GM12878 (cell line): Measurements from ENCODE around the gene PRRT1B. TPM values are rescaled to one million over a fixed set of nuclear protein-coding genes. Genes with fewer than 3 reads are reported as not detected.

Experiments used
- ATAC-seq: fragments of 200-7000 bp; cut with Tn5 transposase; 3 replicates; pipeline ENCODE4 v1.9.1; 2020; ENCODE audit warnings: mild to moderate bottlenecking, moderate library complexity
- BruUV-seq: library from RNA; stranded (reverse); fragments of 400-500 nt; replicated peaks from 2 replicates; lab custom pipeline; 2021; lab: Mats Ljungman, UMichigan
- CTCF ChIA-PET: fragments of 300-600 bp; sonication (Branson Sonifier 250); formaldehyde crosslinking; extraction: SDS; loops from one replicate; lab custom pipeline; 2021; ENCODE audit warnings: inconsistent platforms; lab: Yijun Ruan, JAX
- POLR2A ChIA-PET: fragments of 350-600 bp; formaldehyde crosslinking; extraction: SDS; loops from one replicate; lab custom pipeline; 2021; ENCODE audit warnings: inconsistent platforms; lab: Charles Lee
- RAD21 ChIA-PET: fragments of 300-600 bp; sonication (Branson Sonifier 250); formaldehyde crosslinking; loops from one replicate; lab custom pipeline; 2023; ENCODE audit warnings: antibody characterized with exemption; ENCODE audit not compliant: unreplicated experiment; lab: Charles Lee
- SMC1A ChIA-PET: fragments of 300-600 bp; sonication (Branson Sonifier 250); formaldehyde crosslinking; loops from one replicate; lab custom pipeline; 2023; ENCODE audit not compliant: unreplicated experiment, uncharacterized antibody; lab: Charles Lee
- DNase-seq: peaks from one replicate; pipeline ENCODE4 v3.0.0-alpha.2; 2011; ENCODE audit warnings: low read depth, low spot score
- FAIRE-seq: peaks from 3 replicates; lab custom pipeline; 2011; peaks lifted over from hg19 to GRCh38; lab: Jason Lieb, UNC
- H2AFZ ChIP-seq: 2 replicates; pipeline ENCODE4 v1.6.0; 2011; ENCODE audit warnings: low read depth, low read length, control low read depth; ENCODE audit not compliant: control insufficient read depth
- H3K27ac ChIP-seq: 2 replicates; pipeline ENCODE4 v1.5.1; 2011; ENCODE audit warnings: control low read depth; ENCODE audit not compliant: control insufficient read depth, insufficient read depth
- H3K27me3 ChIP-seq, 2 experiments: replicated peaks in 1 of 2; 2 replicates each; pipeline versions ENCODE4 v1.6.0 to v1.6.1; 2011; ENCODE audit warnings: low read length in 1 of 2; ENCODE audit not compliant: control insufficient read depth in 2 of 2, insufficient read depth in 2 of 2
- H3K36me3 ChIP-seq, 2 experiments: 2 replicates each; pipeline ENCODE4 v1.5.1; 2011; ENCODE audit warnings: low read length in 1 of 2; ENCODE audit not compliant: control insufficient read depth in 2 of 2, insufficient read depth in 2 of 2
- H3K4me1 ChIP-seq: 2 replicates; pipeline ENCODE4 v1.6.1; 2011; ENCODE audit warnings: mild to moderate bottlenecking, low read length, moderate library complexity, mixed read lengths; ENCODE audit not compliant: control insufficient read depth, insufficient read depth
- H3K4me2 ChIP-seq: 2 replicates; pipeline ENCODE4 v1.6.0; 2011; ENCODE audit warnings: control low read depth; ENCODE audit not compliant: control insufficient read depth, insufficient read depth
- H3K4me3 ChIP-seq: fragments of 200-600 bp; sonication (generic); 2 replicates; pipeline ENCODE4 v1.5.1; 2016
- H3K79me2 ChIP-seq: 2 replicates; pipeline ENCODE4 v1.6.0; 2011; ENCODE audit warnings: low read length; ENCODE audit not compliant: control insufficient read depth, insufficient read depth
- H3K9ac ChIP-seq: 2 replicates; pipeline ENCODE4 v1.8.0; 2011; ENCODE audit warnings: low read length, control low read depth, mixed read lengths; ENCODE audit not compliant: control insufficient read depth, insufficient read depth
- H3K9me3 ChIP-seq: replicated peaks from 3 replicates; pipeline ENCODE4 v1.5.1; 2011; ENCODE audit warnings: mild to moderate bottlenecking, low read length; ENCODE audit not compliant: control insufficient read depth, insufficient read depth
- H4K20me1 ChIP-seq: 2 replicates; pipeline ENCODE4 v1.6.0; 2011; ENCODE audit not compliant: control insufficient read depth, insufficient read depth
- BHLHE40 ChIP-seq, 2 experiments: fragments of 450-650 bp in 1 of 2; IDR thresholded peaks; 2 replicates each; pipeline ENCODE4 v1.6.1; 2011 to 2017; ENCODE audit warnings: low read depth in 2 of 2, borderline replicate concordance in 1 of 2, improper control_type of control experiment in 1 of 2, low read length in 1 of 2, mild to moderate bottlenecking in 1 of 2
- CBX5 ChIP-seq: sonication (generic); IDR thresholded peaks from 2 replicates; pipeline ENCODE4 v1.6.1; 2016; ENCODE audit warnings: low read depth, moderate library complexity, mild to moderate bottlenecking, inconsistent platforms
- CHD1 ChIP-seq: IDR thresholded peaks from 2 replicates; pipeline ENCODE4 v1.6.1; 2012; ENCODE audit warnings: low read depth, low read length, improper control_type of control experiment
- RAD21 ChIP-seq: IDR thresholded peaks from 2 replicates; pipeline ENCODE4 v1.6.1; 2011; ENCODE audit warnings: mild to moderate bottlenecking, low read depth, low read length, moderate library complexity; ENCODE audit not compliant: insufficient read depth
- TBL1XR1 ChIP-seq: IDR thresholded peaks from 2 replicates; pipeline ENCODE4 v1.6.1; 2012; ENCODE audit warnings: low read depth, low read length, improper control_type of control experiment
- ZNF687 ChIP-seq: fragments of 450-650 bp; IDR thresholded peaks from 2 replicates; pipeline ENCODE4 v1.6.1; 2017; ENCODE audit warnings: mild to moderate bottlenecking, moderate library complexity
- WGBS: methylation state at CpG from one replicate; pipeline ENCODE4 v1.1.6; 2016; ENCODE audit warnings: low lambda C conversion rate; ENCODE audit not compliant: insufficient replicate concordance, insufficient coverage; ENCODE audit errors: missing lambda C conversion rate; 5-methylcytosine and 5-hydroxymethylcytosine counted together
- in situ Hi-C: fragments of 300-500 bp; cut with MboI; formaldehyde crosslinking; loops from 9 replicates; pipeline ENCODE4 v1.14.3; 2018; ENCODE audit warnings: mixed read lengths
- intact Hi-C: fragments of 100-400 bp; cut with micrococcal nuclease; formaldehyde crosslinking; loops from one replicate; pipeline ENCODE4 v1.14.2; 2022; ENCODE audit not compliant: unreplicated experiment
- polyA plus RNA-seq, 11 experiments: library from polyadenylated mRNA; depleted of rRNA in 4 of 11; unstranded in 6 of 11; stranded (reverse) in 5 of 11; fragments of >200 nt; fragmentation: Nextera tagmentation in 4 of 11; fragmentation: Illumina TruSeq in 1 of 11; extraction: Ambion mirVana in 4 of 11; extraction: Trizol in 1 of 11; gene quantifications; 1 replicate in 1 of 11; 2 replicates in 10 of 11; pipeline versions ENCODE4 v1.2.1 to v1.2.3, GENCODE V29; 2011 to 2016; ENCODE audit warnings: inconsistent platforms in 2 of 11, missing spikeins in 2 of 11, low read depth in 1 of 11
- total RNA-seq, 4 experiments: library from RNA; depleted of rRNA in 3 of 4; stranded (reverse); fragments of >200 nt in 3 of 4; fragmentation: Illumina TruSeq in 1 of 4; extraction: Trizol in 1 of 4; gene quantifications; 2 replicates each; pipeline versions ENCODE4 v1.2.1 to v1.2.3, GENCODE V29; 2013 to 2021
- TF ChIP-seq, protein P1 (sequence below): IDR thresholded peaks from 2 replicates; pipeline ENCODE4 v1.6.1; 2011; ENCODE audit warnings: low read depth, mild to moderate bottlenecking, low read length, moderate library complexity, borderline replicate concordance; ENCODE audit errors: extremely low read depth
- TF ChIP-seq, protein P2 (sequence below), 3 experiments: IDR thresholded peaks in 2 of 3; conservative IDR thresholded peaks in 1 of 3; 2 replicates each; pipeline ENCODE4 v1.5.1; 2011; ENCODE audit warnings: low read depth in 3 of 3, low read length in 3 of 3, mild to moderate bottlenecking in 3 of 3, control low read depth in 2 of 3, moderate library complexity in 2 of 3, inconsistent platforms in 1 of 3, mixed read lengths in 1 of 3; ENCODE audit not compliant: control insufficient read depth in 2 of 3, insufficient read depth in 1 of 3; ENCODE audit errors: extremely low read depth in 1 of 3

The PRRT1B gene
- total and polyA plus RNA-seq, 10 of the 15 experiments (the other 5 are each of a cell fraction or from before 2014, with no cell fraction given): not detected

- no peak for TF ChIP-seq ZNF687
- TF ChIP-seq CBX5: no peak
- TF ChIP-seq, protein P1, sequence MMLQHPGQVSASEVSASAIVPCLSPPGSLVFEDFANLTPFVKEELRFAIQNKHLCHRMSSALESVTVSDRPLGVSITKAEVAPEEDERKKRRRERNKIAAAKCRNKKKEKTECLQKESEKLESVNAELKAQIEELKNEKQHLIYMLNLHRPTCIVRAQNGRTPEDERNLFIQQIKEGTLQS: no peak
- TF ChIP-seq TBL1XR1: no peak
Measured at GRCh38 chr9:131529597-131530545, 15.5 kb upstream of the PRRT1B start (continued).

GRCh38 chr9:131530546-131530919 is 14.8 kb upstream of the PRRT1B start:
- DNase-seq (no peak), ATAC-seq (peak; percentile 55), FAIRE-seq (no peak)
- Histone ChIP-seq H2AFZ (peak overlapping the region; percentile 29; the same call in 1 of the 2 replicates), H3K79me2 (peaks cover 11% of the 10 kb centered on the region), H3K4me3 (peak overlapping the region; percentile 81), H3K4me1 (peaks cover 4% of the 10 kb centered on the region), H3K9ac (peak overlapping the region; percentile 83), H3K27ac (peak overlapping the region; percentile 65), H3K9me3 (no peaks in the 10 kb centered on the region), H4K20me1 (no peaks in the 10 kb centered on the region), H3K27me3 (no peaks in the 10 kb centered on the region), H3K36me3 (peaks cover 2 to 5% of the 10 kb centered on the region in 2 experiments; a peak in 2 of 4 replicates), H3K4me2 (peak overlapping the region; percentile 68)
- TF ChIP-seq CHD1: no peak
- TF ChIP-seq BHLHE40 (IDR thresholded peaks at IDR 0.05; ENCODE audit: borderline replicate concordance in 1 of 2, low read depth in 2 of 2, low read length in 1 of 2): peak in 1 of 2 experiments; percentile 19; a peak in 1 of 4 replicates
- TF ChIP-seq, protein P2, sequence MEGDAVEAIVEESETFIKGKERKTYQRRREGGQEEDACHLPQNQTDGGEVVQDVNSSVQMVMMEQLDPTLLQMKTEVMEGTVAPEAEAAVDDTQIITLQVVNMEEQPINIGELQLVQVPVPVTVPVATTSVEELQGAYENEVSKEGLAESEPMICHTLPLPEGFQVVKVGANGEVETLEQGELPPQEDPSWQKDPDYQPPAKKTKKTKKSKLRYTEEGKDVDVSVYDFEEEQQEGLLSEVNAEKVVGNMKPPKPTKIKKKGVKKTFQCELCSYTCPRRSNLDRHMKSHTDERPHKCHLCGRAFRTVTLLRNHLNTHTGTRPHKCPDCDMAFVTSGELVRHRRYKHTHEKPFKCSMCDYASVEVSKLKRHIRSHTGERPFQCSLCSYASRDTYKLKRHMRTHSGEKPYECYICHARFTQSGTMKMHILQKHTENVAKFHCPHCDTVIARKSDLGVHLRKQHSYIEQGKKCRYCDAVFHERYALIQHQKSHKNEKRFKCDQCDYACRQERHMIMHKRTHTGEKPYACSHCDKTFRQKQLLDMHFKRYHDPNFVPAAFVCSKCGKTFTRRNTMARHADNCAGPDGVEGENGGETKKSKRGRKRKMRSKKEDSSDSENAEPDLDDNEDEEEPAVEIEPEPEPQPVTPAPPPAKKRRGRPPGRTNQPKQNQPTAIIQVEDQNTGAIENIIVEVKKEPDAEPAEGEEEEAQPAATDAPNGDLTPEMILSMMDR (IDR thresholded peaks at IDR 0.05 in 2 of 3, conservative IDR thresholded peaks at IDR 0.05 in 1 of 3; ENCODE audit: control insufficient read depth in 2 of 3, extremely low read depth in 1 of 3, insufficient read depth in 1 of 3, low read depth in 3 of 3, low read length in 3 of 3): peak in 2 of 3 experiments; percentile 2 to 21; a peak in 1 of 6 replicates
- TF ChIP-seq RAD21: peak; percentile 26; the same call in 1 of the 2 replicates
- RAD21 ChIA-PET: no interaction called here
- no TSS peak for BruUV-seq
- WGBS: 2% methylated on average over 23 of the region's 29 CpGs
- SMC1A ChIA-PET: no interaction called here
- POLR2A ChIA-PET: no interaction called here
- in situ Hi-C loops (no loop called here), intact Hi-C loops (loop anchor here (2.0 to 10.0 kb wide), 2 partner anchors 28 to 214 kb away; partner anchors contain the start of genes POMT1 and RAPGEF1)
- CTCF ChIA-PET: no interaction called here
